H1 (cell line): Measurements from ENCODE around the gene TIAM2. TPM values are rescaled to one million over a fixed set of nuclear protein-coding genes. Genes with fewer than 3 reads are reported as not detected.

Source experiments
- CTCF ChIA-PET: fragments of 300-600 bp; sonication (Branson Sonifier 250); formaldehyde crosslinking; loops from one replicate; lab custom pipeline; 2021; ENCODE audit not compliant: partially characterized antibody; lab: Charles Lee
- POLR2A ChIA-PET: fragments of 300-600 bp; sonication (Branson Sonifier 250); formaldehyde crosslinking; loops from one replicate; lab custom pipeline; 2021; ENCODE audit warnings: inconsistent platforms; ENCODE audit not compliant: partially characterized antibody; lab: Charles Lee
- DNase-seq, 2 experiments: peaks; one replicate each; pipeline versions ENCODE4 v3.0.0 to v3.0.0-alpha.2; 2010 to 2022; ENCODE audit warnings: low spot score in 2 of 2, low read depth in 1 of 2, mixed read lengths in 1 of 2
- FAIRE-seq: peaks from 2 replicates; lab custom pipeline; 2011; peaks lifted over from hg19 to GRCh38; lab: Jason Lieb, UNC
- H2AFZ ChIP-seq: 2 replicates; pipeline ENCODE4 v1.8.1; 2012; ENCODE audit warnings: low read length, inconsistent platforms
- H2AK5ac ChIP-seq: 2 replicates; pipeline ENCODE4 v1.6.1; 2013; ENCODE audit warnings: low read depth, low read length
- H2BK120ac ChIP-seq: replicated peaks from 2 replicates; pipeline ENCODE3; 2013; ENCODE audit warnings: low read depth, low read length, inconsistent platforms
- H2BK12ac ChIP-seq: 2 replicates; pipeline ENCODE4 v1.6.1; 2013; ENCODE audit warnings: low read depth, low read length
- H2BK15ac ChIP-seq: 2 replicates; pipeline ENCODE4 v1.6.1; 2013; ENCODE audit warnings: low read length
- H2BK20ac ChIP-seq: 2 replicates; pipeline ENCODE4 v1.6.1; 2013; ENCODE audit warnings: low read length
- H2BK5ac ChIP-seq: 2 replicates; pipeline ENCODE4 v1.6.1; 2013; ENCODE audit warnings: low read depth, low read length
- H3K14ac ChIP-seq: 2 replicates; pipeline ENCODE4 v1.6.1; 2013; ENCODE audit warnings: inconsistent platforms; ENCODE audit not compliant: insufficient read length
- H3K18ac ChIP-seq: 2 replicates; pipeline ENCODE4 v1.6.1; 2013; ENCODE audit warnings: low read length; ENCODE audit errors: extremely low read depth
- H3K23ac ChIP-seq: 2 replicates; pipeline ENCODE4 v1.6.1; 2013; ENCODE audit warnings: inconsistent platforms; ENCODE audit not compliant: insufficient read length
- H3K23me2 ChIP-seq: 2 replicates; pipeline ENCODE4 v1.6.1; 2013; ENCODE audit warnings: low read depth, low read length
- H3K27ac ChIP-seq: 2 replicates; pipeline ENCODE4 v1.6.1; 2011; ENCODE audit warnings: low read depth, low read length, inconsistent platforms
- H3K27me3 ChIP-seq, 4 experiments: replicated peaks in 1 of 4; 1 replicate in 1 of 4; 2 replicates in 3 of 4; pipeline versions ENCODE4 v1.6.1 to v1.8.1; 2011 to 2013; ENCODE audit warnings: low read length in 3 of 4, mild to moderate bottlenecking in 3 of 4, inconsistent platforms in 2 of 4, mixed read lengths in 2 of 4, moderate library complexity in 1 of 4; ENCODE audit not compliant: control insufficient read depth in 3 of 4, insufficient read depth in 3 of 4; ENCODE audit errors: extremely low read depth in 1 of 4
- H3K36me3 ChIP-seq, 4 experiments: 2 replicates each; pipeline versions ENCODE4 v1.6.1 to v1.8.1; 2011 to 2013; ENCODE audit warnings: mild to moderate bottlenecking in 4 of 4, low read length in 3 of 4, moderate library complexity in 2 of 4, control low read depth in 1 of 4, inconsistent platforms in 1 of 4; ENCODE audit not compliant: insufficient read depth in 4 of 4, control insufficient read depth in 2 of 4
- H3K4ac ChIP-seq: replicated peaks from 2 replicates; pipeline ENCODE3; 2013; ENCODE audit warnings: low read length, low read depth, mixed read lengths, inconsistent platforms; ENCODE audit not compliant: insufficient read length
- H3K4me1 ChIP-seq, 4 experiments: replicated peaks in 1 of 4; 1 replicate in 1 of 4; 2 replicates in 3 of 4; pipeline versions ENCODE4 v1.6.1 to v1.8.1; 2011 to 2013; ENCODE audit warnings: low read length in 3 of 4, inconsistent platforms in 2 of 4, mixed read lengths in 1 of 4; ENCODE audit not compliant: insufficient read depth in 4 of 4, control insufficient read depth in 3 of 4
- H3K4me2 ChIP-seq, 2 experiments: 2 replicates each; pipeline versions ENCODE4 v1.6.1 to v1.8.1; 2011 to 2013; ENCODE audit warnings: low read depth in 2 of 2, low read length in 2 of 2, control low read depth in 1 of 2, inconsistent platforms in 1 of 2, mild to moderate bottlenecking in 1 of 2; ENCODE audit not compliant: insufficient read depth in 1 of 2
- H3K4me3 ChIP-seq, 4 experiments: fragments of 200-600, 300-600 bp in 1 of 4; sonication (generic), shearing (Covaris generic), sonication (Bioruptor Twin) in 1 of 4; 2 replicates each; pipeline versions ENCODE4 v1.5.1 to v1.8.1; 2011 to 2016; ENCODE audit warnings: low read length in 4 of 4, low read depth in 3 of 4, control low read depth in 2 of 4, inconsistent platforms in 2 of 4, mild to moderate bottlenecking in 2 of 4, mixed read lengths in 1 of 4, moderate library complexity in 1 of 4; ENCODE audit not compliant: insufficient read depth in 2 of 4; ENCODE audit errors: extremely low read depth in 1 of 4
- H3K56ac ChIP-seq: replicated peaks from 2 replicates; pipeline ENCODE3; 2013; ENCODE audit warnings: low read depth, mild to moderate bottlenecking, mixed read lengths, low read length, inconsistent platforms; ENCODE audit not compliant: insufficient read length
- H3K79me1 ChIP-seq: 2 replicates; pipeline ENCODE4 v1.6.1; 2013; ENCODE audit warnings: low read depth, low read length, control low read depth
- H3K79me2 ChIP-seq, 2 experiments: 2 replicates each; pipeline versions ENCODE4 v1.6.1 to v1.8.1; 2012 to 2013; ENCODE audit warnings: low read length in 2 of 2, mild to moderate bottlenecking in 2 of 2, inconsistent platforms in 1 of 2; ENCODE audit not compliant: insufficient read depth in 2 of 2, control insufficient read depth in 1 of 2
- H3K9ac ChIP-seq, 4 experiments: replicated peaks in 1 of 4; 1 replicate in 1 of 4; 2 replicates in 3 of 4; pipeline versions ENCODE4 v1.6.1 to v1.8.1; 2011 to 2013; ENCODE audit warnings: low read depth in 3 of 4, low read length in 3 of 4, control low read depth in 2 of 4, mild to moderate bottlenecking in 2 of 4, moderate library complexity in 2 of 4, inconsistent platforms in 1 of 4; ENCODE audit errors: extremely low read depth in 1 of 4
- H3K9me3 ChIP-seq, 2 experiments: 2 replicates each; pipeline versions ENCODE4 v1.6.1 to v1.8.1; 2012 to 2013; ENCODE audit warnings: mild to moderate bottlenecking in 2 of 2, moderate library complexity in 2 of 2, control low read depth in 1 of 2, inconsistent platforms in 1 of 2, low read depth in 1 of 2, low read length in 1 of 2, mixed read lengths in 1 of 2; ENCODE audit not compliant: insufficient read depth in 2 of 2
- H4K20me1 ChIP-seq, 2 experiments: replicated peaks in 1 of 2; 2 replicates each; pipeline versions ENCODE3 to v1.8.1; 2011 to 2013; ENCODE audit warnings: inconsistent platforms in 2 of 2, low read length in 2 of 2, mild to moderate bottlenecking in 1 of 2; ENCODE audit not compliant: insufficient read depth in 2 of 2, control insufficient read depth in 1 of 2
- H4K5ac ChIP-seq: 2 replicates; pipeline ENCODE4 v1.6.1; 2013; ENCODE audit warnings: low read length, low read depth, mixed read lengths, inconsistent platforms; ENCODE audit not compliant: insufficient read length
- H4K8ac ChIP-seq: 2 replicates; pipeline ENCODE4 v1.8.0; 2013; ENCODE audit warnings: mild to moderate bottlenecking, moderate library complexity, low read length, inconsistent platforms; ENCODE audit not compliant: insufficient read depth; ENCODE audit errors: extremely low read depth
- H4K91ac ChIP-seq: replicated peaks from 2 replicates; pipeline ENCODE3; 2013; ENCODE audit warnings: low read length, mixed read lengths, inconsistent platforms; ENCODE audit not compliant: insufficient read length
- BCL11A ChIP-seq, 2 experiments: IDR thresholded peaks; one replicate each; pipeline ENCODE4 v1.6.1; 2011; ENCODE audit warnings: low read depth in 2 of 2, low read length in 2 of 2, mild to moderate bottlenecking in 2 of 2
- MAX ChIP-seq: IDR thresholded peaks from 2 replicates; pipeline ENCODE4 v1.6.1; 2012; ENCODE audit warnings: inconsistent platforms
- RFX5 ChIP-seq: IDR thresholded peaks from 2 replicates; pipeline ENCODE4 v1.6.1; 2011; ENCODE audit warnings: low read depth, low read length, improper control_type of control experiment, borderline replicate concordance
- SP2 ChIP-seq: IDR thresholded peaks from 2 replicates; pipeline ENCODE4 v1.6.1; 2012; ENCODE audit warnings: mild to moderate bottlenecking, low read length, inconsistent platforms
- SP4 ChIP-seq: IDR thresholded peaks from 2 replicates; pipeline ENCODE4 v1.6.1; 2012; ENCODE audit warnings: low read length, inconsistent platforms
- SRF ChIP-seq: IDR thresholded peaks from 2 replicates; pipeline ENCODE4 v1.6.1; 2011; ENCODE audit warnings: mild to moderate bottlenecking, low read depth, low read length, moderate library complexity
- WGBS, 2 experiments: shearing (Covaris generic) in 1 of 2; methylation state at CpG; one replicate each; pipeline versions ENCODE4 v1.1.6 to v1.1.7; 2013 to 2015; ENCODE audit warnings: low lambda C conversion rate in 2 of 2, mixed read lengths in 2 of 2, inconsistent platforms in 1 of 2, low coverage in 1 of 2, missing lambda C conversion rate in 1 of 2; ENCODE audit not compliant: insufficient replicate concordance in 2 of 2, insufficient coverage in 1 of 2, insufficient read length in 1 of 2; ENCODE audit errors: extremely low coverage in 1 of 2, missing lambda C conversion rate in 1 of 2; 5-methylcytosine and 5-hydroxymethylcytosine counted together
- polyA plus RNA-seq, 7 experiments: library from polyadenylated mRNA; depleted of rRNA in 3 of 7; stranded (reverse) in 5 of 7; unstranded in 2 of 7; fragments of >200 nt in 5 of 7; fragments of 200-250 nt in 2 of 7; gene quantifications; 1 replicate in 5 of 7; 2 replicates in 1 of 7; 4 replicates in 1 of 7; pipeline versions ENCODE4 v1.2.1 to v1.2.3, GENCODE V29; 2011 to 2013; ENCODE audit warnings: missing spikeins in 2 of 7, mixed read lengths in 2 of 7
- total RNA-seq: library from RNA; stranded (reverse); fragmentation: NEBNext Ultra II Directional; extraction: Animal tissue kit (Norgen Biotek cat#: 25700); gene quantifications from 2 replicates; pipeline ENCODE4 v1.2.1, GENCODE V29; 2021

TIAM2 gene
- total and polyA plus RNA-seq, 2 of the 8 experiments (the other 6 are each of a cell fraction or from before 2014, with no cell fraction given), result 7.4 to 23.9 TPM

- H2BK12ac ChIP-seq, result no peak overlapping the region
- no peak overlapping the region for H3K23ac ChIP-seq
- CTCF ChIA-PET, result interaction anchor here (1.1 to 1.5 kb wide), 4 partner anchors 12 to 259 kb away, joined by 3 to 5 read pairs (median 4); no protein-coding TSS in a partner anchor
- H3K79me1 ChIP-seq, result 0 out of 2 replicates have a peak, but pooled peaks cover 3% of the 10 kb centered on the region
- FAIRE-seq (no peak), DNase-seq (no peak)
- H2BK120ac ChIP-seq, result no peak overlapping the region
- no peak overlapping the region for H4K5ac ChIP-seq
- H3K4me1 ChIP-seq, result peaks cover 0 to 3% (median 0%) of the 10 kb centered on the region in 4 experiments
- no peak overlapping the region for H3K27ac ChIP-seq
- H3K9me3 ChIP-seq, result no peaks in the 10 kb centered on the region
- no peak overlapping the region for H2BK5ac ChIP-seq
- H3K4ac ChIP-seq, result no peak overlapping the region
- peaks cover 8% of the 10 kb centered on the region; the same call in 1 of the 2 replicates for H3K23me2 ChIP-seq
- H3K56ac ChIP-seq, result no peak overlapping the region
- 92% methylated on average over 6 of the region's 6 CpGs; no CpG with 5 or more reads in 1 of the 2 experiments for WGBS, 2 experiments
- H3K14ac ChIP-seq, result no peak overlapping the region
- no peak overlapping the region for H4K8ac ChIP-seq
- no peak overlapping the region for H3K4me3 ChIP-seq
- H3K36me3 ChIP-seq, result no peaks in the 10 kb centered on the region
- POLR2A ChIA-PET, result interaction anchor here (0.6 to 1.9 kb wide), 2 partner anchors 11 to 60 kb away, joined by 3 to 4 read pairs; no protein-coding TSS in a partner anchor
- H2BK15ac ChIP-seq, result no peak overlapping the region
- no peak overlapping the region for H3K9ac ChIP-seq
- H2AK5ac ChIP-seq, result no peak overlapping the region
- no peak overlapping the region for H4K91ac ChIP-seq
- H3K27me3 ChIP-seq, result peaks cover 0 to 2% (median under 1%) of the 10 kb centered on the region in 4 experiments; a peak in 2 of 7 replicates
- H3K18ac ChIP-seq, result no peak overlapping the region
- H4K20me1 ChIP-seq, result peaks cover 2 to 7% of the 10 kb centered on the region in 2 experiments
- no peak overlapping the region for H2AFZ ChIP-seq
- H3K4me2 ChIP-seq, result no peak overlapping the region
- no peak overlapping the region for H2BK20ac ChIP-seq
- no peaks in the 10 kb centered on the region for H3K79me2 ChIP-seq
- TF ChIP-seq RFX5 (no peak), SP2 (no peak), MAX (no peak), SRF (no peak), SP4 (no peak), BCL11A (IDR thresholded peaks at IDR 0.05; ENCODE audit: low read depth in 2 of 2, low read length in 2 of 2) (no peak)
These were observed 2.1 kb upstream of the TIAM2 start for GRCh38 chr6:154993026-154993425.
